ENCODE results near the gene MIAT. TPM values are rescaled to one million over a fixed set of nuclear protein-coding genes. Genes with fewer than 3 reads are reported as not detected.

The MIAT gene
- total and polyA plus RNA-seq, 4 donors: 0.18 to 1.5 (median 0.73) TPM

Small RNAs within 50 kb of the gene (small RNA-seq; reads per million reads assigned to genes)
- not detected for gene RF01874

Other genes with a start within 250 kb of the MIAT start
- gene ASPHD2, start 228.3 kb upstream of the MIAT start, total RNA-seq: under 1 TPM; 0.17 to 0.47 TPM
- gene ASPHD2, start 228.3 kb upstream of the MIAT start, polyA plus RNA-seq: under 1 TPM; 0.12 to 0.19 TPM
- 10 to 100 TPM; 13.6 to 26.2 TPM for gene HPS4, start 173.8 kb upstream of the MIAT start, total RNA-seq
- gene HPS4, start 173.8 kb upstream of the MIAT start, polyA plus RNA-seq: 10 to 100 TPM in 1 of 2 donors, 1 to 10 TPM in 1; 5.4 to 11.6 TPM
- 10 to 100 TPM; 15.1 to 18.6 TPM for gene SRRD, start 173.7 kb upstream of the MIAT start, total RNA-seq
- gene SRRD, start 173.7 kb upstream of the MIAT start, polyA plus RNA-seq: 10 to 100 TPM in 1 of 2 donors, 1 to 10 TPM in 1; 8.7 to 12.2 TPM
- 10 to 100 TPM; 27.8 to 31.7 TPM for gene TFIP11, start 145.1 kb upstream of the MIAT start, total RNA-seq
- 10 to 100 TPM; 14.3 to 21.3 TPM for gene TFIP11, start 145.1 kb upstream of the MIAT start, polyA plus RNA-seq
- gene TPST2, start 67.5 kb upstream of the MIAT start, total RNA-seq: 100 to 1,000 TPM in 1 of 2 donors, 10 to 100 TPM in 1; 33.3 to 109 TPM
- 10 to 100 TPM; 58.1 to 81.3 TPM for gene TPST2, start 67.5 kb upstream of the MIAT start, polyA plus RNA-seq
- gene CRYBB1, start 39.6 kb upstream of the MIAT start, total RNA-seq: 1 to 10 TPM in 1 of 2 donors, under 1 TPM in 1; 0.17 to 2.3 TPM
- gene CRYBB1, start 39.6 kb upstream of the MIAT start, polyA plus RNA-seq: under 1 TPM in 1 of 2 donors, not detected in 1; 0.32 TPM
- gene CRYBA4, start 35.6 kb upstream of the MIAT start, total RNA-seq: not detected
- not detected for gene CRYBA4, start 35.6 kb upstream of the MIAT start, polyA plus RNA-seq